Activated CD4-positive, alpha-beta T cell treated with anti-CD3 and anti-CD28 coated beads, Interleukin-2, amount 10 ng/mL, durations not matched to agents 24 days and 14 days (primary cell): ENCODE results near the gene RNF13. TPM values are rescaled to one million over a fixed set of nuclear protein-coding genes. Genes with fewer than 3 reads are reported as not detected.

ENCODE experiments used
- DNase-seq: peaks from one replicate; pipeline ENCODE4 v3.0.0; 2022
- H3K27ac Mint-ChIP-seq: one replicate; pipeline ENCODE4 v1.8.0; 2022; ENCODE audit warnings: mild to moderate bottlenecking, mixed read lengths
- H3K27me3 Mint-ChIP-seq: one replicate; pipeline ENCODE4 v1.8.0; 2022; ENCODE audit warnings: mixed read lengths
- H3K36me3 Mint-ChIP-seq: one replicate; pipeline ENCODE4 v1.8.0; 2022; ENCODE audit warnings: low read depth, mild to moderate bottlenecking, mixed read lengths
- H3K4me1 Mint-ChIP-seq: one replicate; pipeline ENCODE4 v1.8.0; 2021; ENCODE audit warnings: mixed read lengths
- H3K4me3 Mint-ChIP-seq: one replicate; pipeline ENCODE4 v1.8.0; 2022; ENCODE audit warnings: mild to moderate bottlenecking, moderate library complexity, mixed read lengths
- H3K9me3 Mint-ChIP-seq: one replicate; pipeline ENCODE4 v1.8.0; 2021; ENCODE audit warnings: mixed read lengths
- intact Hi-C: fragments of 100-400 bp; cut with micrococcal nuclease; formaldehyde crosslinking; loops from one replicate; pipeline ENCODE4 v1.15.1; 2023
- total RNA-seq: library from RNA; stranded (reverse); gene quantifications from 2 replicates; pipeline ENCODE4 v1.2.3, GENCODE V29; 2022

The RNF13 gene
- total RNA-seq, 1 donor from 2014 or later, result 36.7 TPM

- intact Hi-C loops, result no loop called here
- H3K4me1 Mint-ChIP-seq, result no peaks in the 10 kb centered on the region
- peaks cover 13% of the 10 kb centered on the region for H3K27me3 Mint-ChIP-seq
- no peak overlapping the region for H3K27ac Mint-ChIP-seq
- H3K9me3 Mint-ChIP-seq, result no peaks in the 10 kb centered on the region
- H3K4me3 Mint-ChIP-seq, result no peak overlapping the region
- no peaks in the 10 kb centered on the region for H3K36me3 Mint-ChIP-seq
- DNase-seq, result no peak
Measured at GRCh38 chr3:149781741-149782140, 31.3 kb upstream of the RNF13 start.

- no peaks in the 10 kb centered on the region for H3K4me1 Mint-ChIP-seq
- no peak overlapping the region for H3K27ac Mint-ChIP-seq
- no peak for DNase-seq
- H3K4me3 Mint-ChIP-seq, result no peak overlapping the region
- H3K27me3 Mint-ChIP-seq, result peaks cover 9% of the 10 kb centered on the region
- no peaks in the 10 kb centered on the region for H3K36me3 Mint-ChIP-seq
- intact Hi-C loops, result no loop called here
- no peaks in the 10 kb centered on the region for H3K9me3 Mint-ChIP-seq
Measured at GRCh38 chr3:149783576-149783975, 29.4 kb upstream of the RNF13 start.

- DNase-seq, result no peak
- Mint-ChIP-seq H3K4me3 (no peak overlapping the region), H3K9me3 (no peaks in the 10 kb centered on the region), H3K4me1 (no peaks in the 10 kb centered on the region), H3K27ac (no peak overlapping the region), H3K27me3 (peaks cover 9% of the 10 kb centered on the region), H3K36me3 (no peaks in the 10 kb centered on the region)
- intact Hi-C loops, result no loop called here
Measured at GRCh38 chr3:149784064-149784704, 28.8 kb upstream of the RNF13 start.

- intact Hi-C loops, result no loop called here
- no peak for DNase-seq
- H3K27ac Mint-ChIP-seq, result no peak overlapping the region
- no peaks in the 10 kb centered on the region for H3K36me3 Mint-ChIP-seq
- no peak overlapping the region for H3K4me3 Mint-ChIP-seq
- peaks cover 24% of the 10 kb centered on the region for H3K27me3 Mint-ChIP-seq
- no peaks in the 10 kb centered on the region for H3K9me3 Mint-ChIP-seq
- no peaks in the 10 kb centered on the region for H3K4me1 Mint-ChIP-seq
Measured at GRCh38 chr3:149790268-149790667, 22.7 kb upstream of the RNF13 start.

GRCh38 chr3:149790698-149791097 lies 22.3 kb upstream of the RNF13 start:
- DNase-seq, result no peak
- H3K36me3 Mint-ChIP-seq, result no peaks in the 10 kb centered on the region
- H3K4me3 Mint-ChIP-seq, result no peak overlapping the region
- H3K27me3 Mint-ChIP-seq, result peaks cover 25% of the 10 kb centered on the region
- H3K9me3 Mint-ChIP-seq, result no peaks in the 10 kb centered on the region
- H3K27ac Mint-ChIP-seq, result no peak overlapping the region
- intact Hi-C loops, result no loop called here
- no peaks in the 10 kb centered on the region for H3K4me1 Mint-ChIP-seq

- Mint-ChIP-seq H3K4me3 (no peak within 1 kb of the TSS), H3K4me1 (no peaks in the 10 kb centered on the region), H3K9me3 (no peaks in the 10 kb centered on the region), H3K36me3 (no peaks in the 10 kb centered on the region), H3K27me3 (peaks cover 37% of the 10 kb centered on the region), H3K27ac (no peak within 1 kb of the TSS)
- no peak for DNase-seq
- intact Hi-C loops, result no loop called here
Measured at GRCh38 chr3:149792452-149793270, 20.4 kb upstream of the RNF13 start, which contains the start of gene ANKUB1. Gene ANKUB1 (minus strand): TSS chr3:149792554. CDS start chr3:149792366, 188 bp downstream.

- intact Hi-C loops, result no loop called here
- Mint-ChIP-seq H3K4me3 (no peak overlapping the region), H3K27ac (no peak overlapping the region), H3K27me3 (peaks cover 46% of the 10 kb centered on the region), H3K36me3 (no peaks in the 10 kb centered on the region), H3K4me1 (no peaks in the 10 kb centered on the region), H3K9me3 (no peaks in the 10 kb centered on the region)
- no peak for DNase-seq
Measured at GRCh38 chr3:149796026-149796425, 17.0 kb upstream of the RNF13 start.

GRCh38 chr3:149800693-149801092 lies 12.3 kb upstream of the RNF13 start:
- Mint-ChIP-seq H3K36me3 (no peaks in the 10 kb centered on the region), H3K27me3 (peaks cover 47% of the 10 kb centered on the region), H3K27ac (no peak overlapping the region), H3K4me3 (no peak overlapping the region), H3K4me1 (no peaks in the 10 kb centered on the region), H3K9me3 (no peaks in the 10 kb centered on the region)
- DNase-seq, result no peak
- intact Hi-C loops, result no loop called here

- peaks cover 46% of the 10 kb centered on the region for H3K27me3 Mint-ChIP-seq
- H3K4me1 Mint-ChIP-seq, result no peaks in the 10 kb centered on the region
- no peaks in the 10 kb centered on the region for H3K9me3 Mint-ChIP-seq
- no peak overlapping the region for H3K4me3 Mint-ChIP-seq
- H3K27ac Mint-ChIP-seq, result no peak overlapping the region
- H3K36me3 Mint-ChIP-seq, result no peaks in the 10 kb centered on the region
- intact Hi-C loops, result no loop called here
- DNase-seq, result no peak
Measured at GRCh38 chr3:149801195-149801594, 11.8 kb upstream of the RNF13 start.

- peaks cover 47% of the 10 kb centered on the region for H3K27me3 Mint-ChIP-seq
- no peak for DNase-seq
- intact Hi-C loops, result no loop called here
- H3K4me3 Mint-ChIP-seq, result no peak overlapping the region
- no peaks in the 10 kb centered on the region for H3K4me1 Mint-ChIP-seq
- H3K27ac Mint-ChIP-seq, result no peak overlapping the region
- no peaks in the 10 kb centered on the region for H3K9me3 Mint-ChIP-seq
- no peaks in the 10 kb centered on the region for H3K36me3 Mint-ChIP-seq
Measured at GRCh38 chr3:149801639-149802038, 11.4 kb upstream of the RNF13 start.

- H3K4me1 Mint-ChIP-seq, result peaks cover 3% of the 10 kb centered on the region
- intact Hi-C loops, result loop anchor here (5.0 kb wide), 1 partner anchor 294 kb away; no protein-coding TSS in a partner anchor
- no peaks in the 10 kb centered on the region for H3K9me3 Mint-ChIP-seq
- H3K36me3 Mint-ChIP-seq, result no peaks in the 10 kb centered on the region
- DNase-seq, result no peak
- no peak overlapping the region for H3K27ac Mint-ChIP-seq
- H3K27me3 Mint-ChIP-seq, result peaks cover 35% of the 10 kb centered on the region
- no peak overlapping the region for H3K4me3 Mint-ChIP-seq
Measured at GRCh38 chr3:149806171-149806778, 6.7 kb upstream of the RNF13 start.

GRCh38 chr3:149808209-149808829 lies 4.7 kb upstream of the RNF13 start:
- no peak overlapping the region for H3K4me3 Mint-ChIP-seq
- peak; percentile 85 for DNase-seq
- no peaks in the 10 kb centered on the region for H3K9me3 Mint-ChIP-seq
- intact Hi-C loops, result loop anchor here (5.0 kb wide), 1 partner anchor 296 kb away; no protein-coding TSS in a partner anchor
- peaks cover 9% of the 10 kb centered on the region for H3K4me1 Mint-ChIP-seq
- H3K27ac Mint-ChIP-seq, result no peak overlapping the region
- peaks cover 32% of the 10 kb centered on the region for H3K27me3 Mint-ChIP-seq
- H3K36me3 Mint-ChIP-seq, result peaks cover 2% of the 10 kb centered on the region

GRCh38 chr3:149809699-149810098 lies 3.3 kb upstream of the RNF13 start:
- DNase-seq, result no peak
- H3K27ac Mint-ChIP-seq, result no peak overlapping the region
- H3K27me3 Mint-ChIP-seq, result peaks cover 30% of the 10 kb centered on the region
- peaks cover 2% of the 10 kb centered on the region for H3K36me3 Mint-ChIP-seq
- H3K4me3 Mint-ChIP-seq, result no peak overlapping the region
- H3K9me3 Mint-ChIP-seq, result no peaks in the 10 kb centered on the region
- peaks cover 16% of the 10 kb centered on the region for H3K4me1 Mint-ChIP-seq
- intact Hi-C loops, result loop anchor here (5.0 to 10.0 kb wide), 6 partner anchors 165 to 1278 kb away; partner anchors contain the start of genes HPS3, MED12L and PFN2
